HepG2 (cell line): ENCODE data around the gene BMPER.

Experiments used
- EHMT2 ChIP-seq: fragments of 200-600 bp; sonication (generic); IDR thresholded peaks from 2 replicates; pipeline ENCODE4 v1.7.0; 2017; ENCODE audit warnings: antibody characterized with exemption, low read depth, low read length, borderline replicate concordance
- MTA1 ChIP-seq: sonication (generic); formaldehyde crosslinking; IDR thresholded peaks from 2 replicates; pipeline ENCODE4 v1.4.0; 2020; ENCODE audit warnings: missing genetic modification reagents, mild to moderate bottlenecking, borderline replicate concordance
- ZNF138 ChIP-seq: sonication (generic); formaldehyde crosslinking; IDR thresholded peaks from 2 replicates; pipeline ENCODE4 v1.5.0; 2020; ENCODE audit warnings: mild to moderate bottlenecking, low read depth, missing genetic modification reagents
- ZNF18 ChIP-seq: sonication (generic); formaldehyde crosslinking; IDR thresholded peaks from 2 replicates; pipeline ENCODE4 v1.8.0; 2022; ENCODE audit warnings: mild to moderate bottlenecking, missing genetic modification reagents; ENCODE audit not compliant: insufficient replicate concordance
- ZNF574 ChIP-seq: sonication (generic); formaldehyde crosslinking; IDR thresholded peaks from 2 replicates; pipeline ENCODE4 v1.4.0; 2020; ENCODE audit warnings: missing genetic modification reagents
- TF ChIP-seq, protein P1 (sequence below): sonication (generic); formaldehyde crosslinking; IDR thresholded peaks from 2 replicates; pipeline ENCODE4 v1.5.0; 2020; ENCODE audit warnings: missing genetic modification reagents

GRCh38 chr7:33873981-33874750 is 31.2 kb upstream of the BMPER start:
- TF ChIP-seq ZNF18 (CRISPR knock-in tag) (no peak), MTA1 (no peak), ZNF574 (CRISPR knock-in tag) (no peak), EHMT2 (no peak), ZNF138 (no peak)
- TF ChIP-seq, protein P1, sequence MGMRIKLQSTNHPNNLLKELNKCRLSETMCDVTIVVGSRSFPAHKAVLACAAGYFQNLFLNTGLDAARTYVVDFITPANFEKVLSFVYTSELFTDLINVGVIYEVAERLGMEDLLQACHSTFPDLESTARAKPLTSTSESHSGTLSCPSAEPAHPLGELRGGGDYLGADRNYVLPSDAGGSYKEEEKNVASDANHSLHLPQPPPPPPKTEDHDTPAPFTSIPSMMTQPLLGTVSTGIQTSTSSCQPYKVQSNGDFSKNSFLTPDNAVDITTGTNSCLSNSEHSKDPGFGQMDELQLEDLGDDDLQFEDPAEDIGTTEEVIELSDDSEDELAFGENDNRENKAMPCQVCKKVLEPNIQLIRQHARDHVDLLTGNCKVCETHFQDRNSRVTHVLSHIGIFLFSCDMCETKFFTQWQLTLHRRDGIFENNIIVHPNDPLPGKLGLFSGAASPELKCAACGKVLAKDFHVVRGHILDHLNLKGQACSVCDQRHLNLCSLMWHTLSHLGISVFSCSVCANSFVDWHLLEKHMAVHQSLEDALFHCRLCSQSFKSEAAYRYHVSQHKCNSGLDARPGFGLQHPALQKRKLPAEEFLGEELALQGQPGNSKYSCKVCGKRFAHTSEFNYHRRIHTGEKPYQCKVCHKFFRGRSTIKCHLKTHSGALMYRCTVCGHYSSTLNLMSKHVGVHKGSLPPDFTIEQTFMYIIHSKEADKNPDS (CRISPR knock-in tag) = no peak
